Eye (tissue), 1 donor: Measurements from ENCODE around the gene SSTR5.
A peak's percentile ranks its signal among the peaks of the same experiment; 100 is the strongest.

ENCODE experiments used
- DNase-seq: peaks from one replicate; pipeline ENCODE4 v3.0.0-alpha.2; 2015

SSTR5 gene

DNA sequence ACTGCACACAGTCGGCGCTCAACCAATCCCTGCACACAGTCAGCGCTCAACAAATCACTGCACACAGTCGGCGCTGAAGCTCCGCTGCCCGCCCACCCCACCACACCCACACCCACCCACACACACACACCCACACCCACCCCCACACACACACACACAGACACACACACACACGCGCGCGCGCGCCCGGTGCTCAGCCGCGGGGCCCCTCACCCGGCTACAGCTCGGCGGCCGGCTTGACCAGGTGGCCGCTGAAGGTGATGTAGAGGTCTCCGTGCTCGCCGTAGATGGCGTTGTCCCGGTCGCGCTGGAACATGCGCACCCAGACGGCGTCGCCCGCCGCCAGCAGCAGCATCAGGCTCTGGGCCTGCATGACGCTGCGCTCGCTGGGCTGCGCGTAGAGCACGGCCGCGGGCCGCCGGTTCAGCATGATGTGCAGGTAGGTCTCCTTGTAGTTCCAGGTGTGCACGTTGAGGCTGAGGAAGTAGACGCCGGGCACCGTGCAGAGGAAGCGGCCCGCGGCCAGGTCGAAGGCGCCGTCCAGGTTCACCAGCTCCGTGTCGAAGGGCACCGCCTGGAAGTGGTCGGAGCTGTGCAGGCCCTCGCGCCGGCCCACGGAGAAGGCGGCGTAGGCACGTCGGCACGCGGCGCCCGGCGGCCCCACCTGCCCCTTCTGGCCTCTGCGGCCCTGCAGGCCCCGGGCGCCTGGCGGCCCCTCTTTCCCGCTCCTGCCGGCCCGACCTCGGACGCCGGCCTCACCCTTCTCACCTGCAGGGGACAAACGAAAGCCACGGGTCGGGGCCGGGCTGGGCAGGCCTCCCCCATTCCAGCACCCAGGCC is 21.0 kb downstream of the SSTR5 start:
- peak; percentile 57 for DNase-seq

DNA sequence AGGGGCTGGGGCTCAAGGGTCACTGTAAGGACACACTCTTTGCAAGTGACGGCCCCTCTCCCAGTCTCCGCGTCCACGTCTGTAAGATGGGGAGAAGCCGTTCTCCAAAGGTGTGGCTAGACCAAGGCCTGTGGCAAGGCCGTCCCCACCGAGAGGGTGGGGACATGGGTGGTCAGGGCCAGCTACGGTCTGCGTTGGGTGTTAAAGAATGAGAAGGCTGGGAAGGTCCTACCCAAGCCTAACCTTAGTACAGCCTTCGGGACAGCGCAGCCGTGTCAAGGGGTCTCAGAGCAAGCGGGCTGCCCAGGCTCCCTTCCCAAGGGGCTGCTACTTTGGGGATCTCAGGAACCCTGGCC is 21.6 kb downstream of the SSTR5 start:
- no peak for DNase-seq

DNA sequence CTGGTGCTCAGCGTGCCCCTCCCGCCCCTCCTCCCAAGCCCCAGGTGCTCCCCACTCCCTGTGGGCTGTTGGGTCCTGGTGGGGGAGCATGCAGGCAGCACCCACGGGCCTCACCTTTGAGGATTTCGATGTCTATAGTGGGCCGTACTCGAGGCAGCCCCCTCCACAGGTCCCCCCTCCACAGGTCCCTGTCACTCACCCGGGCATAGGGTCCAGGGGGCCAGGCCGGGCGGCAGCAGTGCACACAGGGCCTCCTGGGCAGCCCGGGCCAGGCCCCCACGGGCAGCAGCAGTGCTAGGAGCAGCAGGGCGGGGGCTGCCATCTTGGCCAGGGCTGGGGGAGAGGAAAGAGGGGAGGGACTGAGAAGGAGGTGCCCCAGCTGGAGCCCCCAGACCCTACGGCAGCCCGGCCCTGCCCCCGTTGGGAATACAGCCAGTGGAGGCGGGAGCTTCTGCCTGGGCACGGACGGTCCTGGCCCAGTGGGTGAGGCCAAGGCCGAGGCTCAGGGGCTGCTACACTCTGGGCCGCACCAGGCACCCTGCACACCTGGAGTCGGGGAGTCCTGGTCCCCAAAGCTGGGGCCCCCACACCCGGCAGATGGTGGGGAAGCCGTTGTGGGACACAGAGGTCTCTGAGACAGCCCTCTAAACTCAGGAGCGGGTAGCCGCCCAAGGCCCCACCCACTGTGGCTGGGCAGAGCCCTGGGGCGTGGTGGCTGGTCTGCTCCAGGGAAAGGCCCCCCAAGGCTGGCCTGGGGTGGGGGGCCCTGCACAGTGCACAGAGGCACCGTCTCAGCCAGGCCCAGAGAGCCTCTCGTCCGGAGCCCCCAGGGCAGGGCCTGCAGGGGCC is 22.3 kb downstream of the SSTR5 start:
- DNase-seq: no peak

DNA sequence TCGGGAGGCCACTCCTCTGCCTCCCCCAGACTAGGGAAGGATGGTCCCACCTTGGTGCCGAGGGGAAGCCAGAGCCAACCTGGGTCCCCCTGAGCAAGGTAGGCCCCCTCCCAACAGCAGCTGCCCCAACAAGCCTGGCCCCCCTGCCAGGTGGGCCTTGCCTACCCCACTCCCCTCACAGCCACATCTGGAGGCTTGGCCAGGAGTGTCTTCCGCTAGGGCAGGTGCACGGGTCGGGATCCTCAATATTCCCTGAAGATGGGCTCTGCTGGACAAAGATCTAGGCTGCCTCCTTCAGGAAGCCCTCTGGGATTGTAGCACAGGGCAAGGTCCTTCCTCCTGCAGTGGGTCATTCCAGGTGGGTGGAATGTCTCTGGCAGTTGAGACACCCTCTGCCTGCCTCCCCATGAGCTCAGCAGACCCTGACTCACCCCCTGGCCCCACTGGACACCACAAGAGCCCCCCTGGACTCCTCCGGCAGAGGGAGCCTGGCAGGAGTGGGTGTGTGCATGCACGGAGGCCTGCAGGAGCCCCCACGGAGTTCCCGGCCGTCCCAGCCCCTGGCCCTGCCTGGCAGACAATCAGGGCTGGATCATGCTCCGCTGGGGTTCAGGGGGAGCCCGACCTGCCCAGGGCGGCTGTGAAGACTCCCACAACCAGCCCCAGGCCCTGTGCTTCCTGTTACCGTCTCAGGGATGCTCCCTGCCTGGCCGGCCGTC is 23.1 kb downstream of the SSTR5 start:
- DNase-seq: no peak

DNA sequence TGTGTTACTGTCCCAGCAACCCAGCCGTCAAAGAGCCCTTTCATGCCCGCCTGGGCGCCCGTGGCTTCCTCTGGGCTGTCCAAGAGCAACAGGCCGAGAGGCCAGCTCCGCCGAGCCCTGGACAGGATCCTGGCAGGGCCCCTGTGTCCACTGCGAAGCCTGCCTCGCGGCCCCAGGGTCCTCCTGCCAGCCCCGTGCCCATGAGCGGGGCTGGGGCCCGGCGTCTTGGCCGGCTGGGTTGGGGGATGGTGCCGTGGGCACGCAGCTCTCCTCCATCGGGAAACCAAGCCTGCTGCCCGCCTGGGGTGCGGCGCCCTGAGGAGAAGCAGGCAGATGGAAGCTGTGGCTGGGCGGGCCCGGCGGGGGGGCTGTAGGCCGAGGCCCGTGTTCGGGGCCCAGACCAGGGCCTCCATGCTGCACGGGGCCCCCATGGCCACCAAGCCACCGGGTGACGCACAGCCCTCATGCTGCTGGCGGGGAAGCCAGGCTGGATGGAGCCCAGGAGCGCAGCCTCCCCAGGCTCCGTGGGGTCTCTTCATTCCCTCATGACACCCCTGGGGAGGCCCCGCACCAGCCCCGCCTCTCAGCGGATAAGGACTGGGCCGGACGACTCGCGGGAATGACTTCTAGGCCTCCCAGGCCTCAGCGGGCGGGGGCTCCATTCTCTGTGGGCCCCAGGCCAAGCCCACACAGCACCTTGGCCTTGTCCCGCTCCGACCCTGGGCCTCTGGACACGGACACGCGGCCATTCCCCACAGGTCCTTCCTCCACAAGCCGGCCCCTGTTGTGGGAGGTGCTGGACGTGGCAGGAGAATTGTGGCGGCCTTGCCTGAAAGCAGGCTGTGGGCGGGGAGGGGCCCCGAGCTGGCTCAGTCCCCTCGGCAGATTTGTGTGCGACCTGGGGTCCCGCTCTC is 23.9 kb downstream of the SSTR5 start, which contains the start of gene C1QTNF8:
Gene C1QTNF8 (minus strand): TSS at position 76 of the 914 bp plus-strand sequence. CDS start 1,322 bp downstream, outside the sequence.
- DNase-seq: no peak

DNA sequence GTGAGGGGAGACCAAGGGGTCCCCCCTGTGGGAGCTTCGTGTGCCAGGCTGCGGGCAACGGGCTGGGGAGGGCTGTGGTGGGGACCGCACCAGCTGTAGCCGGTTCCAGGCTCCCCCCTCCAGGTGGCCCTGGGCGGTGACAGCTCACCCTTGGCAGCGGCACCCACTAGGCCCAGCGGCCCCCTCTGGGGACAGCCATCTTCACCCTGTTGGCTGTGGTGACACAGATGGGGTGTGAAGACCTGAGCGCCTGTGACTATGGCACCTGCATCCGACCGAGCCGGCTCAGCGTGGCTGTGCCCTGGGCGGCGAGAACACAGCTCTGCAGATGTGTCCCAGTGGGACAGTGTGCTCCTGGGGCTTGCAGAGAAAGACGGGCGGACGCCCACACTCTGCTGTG is 24.6 kb downstream of the SSTR5 start:
- no peak for DNase-seq

DNA sequence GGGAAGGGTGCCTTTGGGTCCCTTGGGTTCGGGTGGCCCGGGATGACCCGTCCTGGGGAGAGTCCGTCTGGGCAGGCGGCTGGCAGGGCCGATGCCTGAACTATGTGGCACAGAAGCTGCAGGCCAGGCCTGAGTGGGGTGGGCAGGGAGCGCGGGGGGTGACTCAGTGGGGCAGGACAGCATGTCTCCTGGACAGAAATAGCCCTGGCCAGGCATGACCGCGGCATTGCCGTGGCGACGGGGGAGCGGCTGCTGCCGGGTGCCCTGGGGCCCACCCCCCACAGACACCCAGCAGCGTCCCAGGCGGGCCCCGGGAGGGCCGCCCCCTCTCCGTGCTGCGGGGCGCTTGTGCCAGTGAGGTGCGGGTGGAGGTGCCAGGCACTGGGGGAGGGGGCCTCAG is 25.3 kb downstream of the SSTR5 start:
- no peak for DNase-seq

DNA sequence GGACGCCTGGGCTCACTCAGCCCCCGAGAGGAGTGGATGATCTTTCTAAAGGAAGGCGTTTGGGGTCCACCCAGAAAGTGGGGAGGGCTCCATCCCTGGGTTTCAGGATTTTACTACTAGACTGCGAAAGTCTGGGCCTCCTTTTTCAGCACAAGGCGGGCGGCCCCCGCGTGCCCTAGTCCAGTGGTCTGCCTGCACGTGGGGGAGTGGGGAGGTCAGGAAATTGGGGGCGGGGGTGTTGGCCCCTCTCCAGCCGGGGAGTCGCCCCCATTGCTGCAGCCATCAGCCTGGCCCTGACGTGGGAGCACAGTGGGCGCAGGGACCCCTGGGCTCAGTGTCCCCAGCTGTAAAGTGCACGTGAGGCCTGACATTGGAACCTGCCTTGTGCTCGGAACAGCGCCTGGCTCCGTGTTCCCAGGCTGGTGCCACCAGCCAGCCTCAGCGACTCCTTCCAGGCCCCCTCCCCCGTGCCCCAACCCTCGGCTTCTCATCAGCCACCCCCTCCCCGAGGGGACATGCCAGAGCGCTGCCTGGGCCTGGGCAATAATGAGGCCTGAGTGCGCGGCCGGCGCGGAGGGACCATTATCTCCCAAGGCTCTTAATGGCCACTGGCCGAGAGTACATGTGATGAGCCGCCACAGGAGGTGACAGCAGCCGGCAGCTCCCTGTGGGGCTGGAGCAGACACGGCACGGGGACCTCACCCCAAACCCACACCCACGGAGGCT is 25.9 kb downstream of the SSTR5 start:
- peak; percentile 86 for DNase-seq

DNA sequence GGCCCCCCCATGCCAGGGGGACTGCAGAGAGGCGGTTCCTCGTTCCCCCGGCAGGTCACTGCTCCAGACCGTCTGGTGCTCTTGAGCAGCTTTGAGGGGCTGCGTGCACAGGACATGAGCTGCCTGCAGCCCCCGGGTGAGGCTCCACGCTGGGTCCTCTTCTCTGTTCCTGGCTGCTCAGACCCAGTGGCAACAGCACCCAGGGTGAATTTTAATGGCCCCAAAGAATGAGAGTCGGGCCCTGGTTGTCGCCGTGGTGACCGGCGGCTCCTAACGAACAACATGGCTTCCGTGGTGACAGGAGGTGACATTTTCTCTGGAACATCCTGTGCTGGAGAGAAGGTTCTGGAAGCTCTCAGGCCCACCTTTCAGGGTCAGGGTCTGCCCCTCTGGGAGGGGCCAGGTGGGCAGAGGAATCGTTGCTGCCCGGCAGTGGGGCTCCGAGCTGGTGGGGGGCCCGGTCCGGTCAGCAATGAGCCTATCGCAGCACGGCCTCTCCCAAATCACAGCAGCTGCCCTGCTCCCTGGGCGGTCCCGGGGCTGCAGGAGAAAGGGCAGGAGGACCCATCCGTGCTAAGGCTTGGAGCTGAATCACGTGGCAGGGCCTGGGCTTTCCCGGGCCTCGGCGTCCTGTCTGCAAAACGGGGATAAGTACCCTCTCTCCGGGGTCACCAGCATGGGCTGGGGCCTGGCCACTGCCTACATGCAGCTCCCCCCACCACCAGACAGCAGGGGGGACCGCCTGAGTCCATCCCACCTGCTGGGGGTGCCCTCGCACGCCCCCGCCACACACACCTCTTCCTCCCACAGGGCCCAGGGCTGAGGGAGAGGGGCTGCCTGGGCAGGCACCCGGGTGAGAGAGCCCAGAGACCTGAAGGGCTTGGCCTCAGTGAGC is 26.9 kb downstream of the SSTR5 start:
- DNase-seq: no peak

DNA sequence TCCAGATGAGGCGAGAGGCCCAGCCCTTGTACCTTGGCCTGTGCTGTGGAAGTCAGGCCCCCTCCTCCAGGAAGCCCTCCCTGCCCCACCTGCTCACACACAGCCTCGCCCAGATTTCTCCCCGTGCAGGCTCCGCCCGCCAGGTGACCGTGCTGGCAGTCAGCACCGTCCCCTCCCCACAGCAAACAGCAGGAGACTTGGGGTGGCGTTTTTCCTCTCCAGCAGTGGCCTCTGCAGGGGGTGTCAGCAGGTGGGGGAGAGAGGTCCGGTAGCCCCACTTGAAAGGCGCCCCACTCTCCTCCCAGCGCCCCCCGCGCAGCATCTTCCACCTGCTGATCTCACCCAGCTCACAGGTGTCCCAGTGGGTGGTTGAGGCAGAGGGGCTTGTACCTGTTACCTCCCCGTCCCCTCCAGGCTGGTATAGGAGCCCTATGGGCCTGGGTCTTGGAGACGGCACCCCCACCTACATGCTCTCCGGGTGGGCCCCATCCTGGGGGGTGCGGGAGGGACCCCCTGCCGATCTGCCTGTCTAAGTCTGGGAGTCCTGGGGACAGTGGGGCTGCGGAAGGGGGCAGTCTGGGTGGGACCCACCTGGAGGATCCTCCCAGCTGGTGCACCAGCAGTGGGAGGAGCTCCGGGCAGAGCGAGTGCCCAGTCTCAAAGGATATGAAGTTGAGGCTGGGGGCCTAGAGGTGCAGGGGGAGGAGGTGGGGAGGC is 27.7 kb downstream of the SSTR5 start:
- DNase-seq: no peak

DNA sequence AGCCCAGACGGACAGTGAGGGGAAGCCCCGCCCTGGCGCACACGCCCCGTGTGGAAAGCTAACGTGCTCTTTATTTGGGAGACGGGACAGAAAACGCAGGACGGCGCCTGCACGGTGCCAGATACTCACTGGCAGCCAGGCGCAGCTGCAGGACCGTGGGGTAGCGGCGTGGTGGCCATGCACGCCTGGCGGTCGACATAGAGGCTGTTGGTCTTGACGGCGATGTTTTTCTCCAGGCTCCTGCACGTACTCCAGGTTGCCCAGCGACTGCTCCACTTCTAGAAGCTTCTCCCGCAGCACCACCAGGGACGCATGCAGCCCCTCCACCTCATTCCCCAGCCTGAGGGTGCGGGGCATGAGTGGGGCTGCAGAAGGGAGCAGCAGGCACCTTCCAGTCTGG is 28.6 kb downstream of the SSTR5 start:
- no peak for DNase-seq

DNA sequence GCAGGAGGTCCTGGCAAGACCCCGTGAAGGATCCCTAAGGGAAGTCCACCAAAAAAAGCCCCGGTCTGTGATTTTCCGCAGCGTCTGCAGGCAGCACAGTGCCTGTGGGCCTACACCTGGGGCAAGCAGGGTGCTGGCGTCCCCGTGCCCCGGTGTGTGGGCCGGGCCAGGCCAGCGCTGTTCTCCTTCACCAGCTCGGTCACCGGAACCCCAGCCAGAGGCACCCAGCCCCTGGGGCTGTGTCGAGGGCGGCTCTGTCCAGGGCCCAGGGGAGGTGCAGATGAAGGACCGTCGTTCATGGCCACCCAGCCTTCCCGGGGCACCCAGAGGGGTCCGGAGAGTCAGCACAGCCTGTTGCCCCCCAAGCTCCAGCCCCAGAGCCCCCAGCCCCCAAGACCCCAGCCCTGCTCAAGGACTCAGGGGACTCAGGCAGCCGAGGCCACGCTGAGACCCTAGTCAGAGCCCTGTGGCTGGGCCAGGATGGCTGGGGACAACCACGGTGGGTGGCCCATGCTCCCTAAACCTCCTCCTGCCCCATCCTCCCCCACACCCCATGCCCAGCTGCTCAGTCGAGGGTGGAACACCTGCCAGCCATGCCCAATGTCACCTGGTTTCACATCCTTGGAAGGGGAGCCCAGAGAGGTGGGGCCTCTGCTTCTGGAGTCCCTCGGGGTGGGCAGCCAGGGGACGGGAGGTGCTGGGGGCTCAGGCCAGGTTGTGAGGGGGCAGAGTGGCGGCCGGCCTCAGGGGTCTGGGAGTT is 29.2 kb downstream of the SSTR5 start:
- DNase-seq: no peak

DNA sequence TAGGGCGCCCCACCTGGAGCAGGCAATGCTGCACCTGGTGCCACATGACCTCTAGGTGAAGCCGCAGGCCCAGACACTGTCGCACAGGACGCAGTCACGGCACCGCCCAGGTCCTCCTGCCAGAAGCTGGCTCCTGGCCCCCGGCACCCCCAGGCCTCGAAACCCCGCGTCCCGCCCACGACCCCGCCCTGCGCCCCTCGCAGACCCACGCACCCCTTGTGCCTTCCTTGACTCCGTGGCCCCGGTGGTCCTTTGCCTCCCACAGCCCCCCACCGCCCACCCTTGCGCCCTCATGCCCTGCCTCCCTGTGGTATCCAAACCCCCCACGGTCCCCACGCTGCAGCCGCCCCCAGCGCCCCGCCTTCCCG is 29.8 kb downstream of the SSTR5 start:
- DNase-seq: no peak

DNA sequence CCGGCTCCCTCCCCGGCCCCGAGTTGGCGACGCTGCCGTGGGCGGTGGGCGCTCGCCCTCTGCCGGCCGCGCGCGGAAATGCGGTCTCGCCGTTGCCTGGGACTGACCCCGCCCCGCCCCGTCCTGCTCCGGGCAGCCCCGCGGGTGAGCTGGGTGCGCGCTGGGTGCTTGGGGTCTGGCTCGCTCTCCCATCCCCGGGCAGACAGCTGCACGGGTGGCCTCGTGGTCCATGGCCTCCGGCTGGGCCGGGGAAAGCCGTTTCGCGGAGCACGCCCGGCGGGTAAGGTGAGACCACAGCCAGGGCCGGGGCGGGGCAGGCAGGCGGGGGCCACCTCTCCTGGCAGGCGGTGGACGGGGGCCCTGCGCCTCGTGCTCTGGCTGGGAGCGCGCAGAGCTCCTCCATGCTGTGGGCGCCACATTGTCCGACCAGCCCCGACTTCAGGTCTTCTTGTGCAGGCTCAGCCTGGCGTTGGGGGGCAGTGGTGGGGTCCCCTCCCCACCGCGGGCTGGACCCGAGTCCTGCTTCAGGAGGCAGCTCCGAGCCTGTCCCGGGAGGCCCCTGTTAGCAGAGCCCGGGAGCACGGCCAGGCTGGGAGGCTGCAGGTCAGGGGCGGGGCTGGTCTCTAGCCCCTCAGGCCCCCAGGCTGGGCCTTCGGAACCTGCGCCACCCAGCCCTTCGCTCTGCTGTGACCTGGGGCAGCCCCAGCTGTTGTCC is 30.5 kb downstream of the SSTR5 start:
- DNase-seq: peak; percentile 75

DNA sequence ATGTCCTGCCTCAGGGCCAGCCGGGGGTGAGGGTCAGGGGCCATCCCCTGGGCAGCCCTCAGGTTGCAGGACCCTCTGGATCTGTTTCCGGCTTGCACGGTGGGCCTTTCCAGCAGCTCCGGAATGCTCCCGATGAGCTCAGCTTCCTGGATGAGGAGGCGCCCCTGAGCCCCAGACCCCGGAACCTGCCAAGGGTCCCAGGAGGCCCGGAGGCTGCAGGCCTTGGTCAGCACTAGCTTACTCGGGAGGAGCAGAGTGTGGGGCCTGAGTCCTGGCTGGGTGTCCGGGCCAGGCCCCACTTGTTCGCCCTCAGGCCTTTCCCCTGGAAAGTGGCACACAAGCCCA is 31.1 kb downstream of the SSTR5 start:
- DNase-seq: no peak

DNA sequence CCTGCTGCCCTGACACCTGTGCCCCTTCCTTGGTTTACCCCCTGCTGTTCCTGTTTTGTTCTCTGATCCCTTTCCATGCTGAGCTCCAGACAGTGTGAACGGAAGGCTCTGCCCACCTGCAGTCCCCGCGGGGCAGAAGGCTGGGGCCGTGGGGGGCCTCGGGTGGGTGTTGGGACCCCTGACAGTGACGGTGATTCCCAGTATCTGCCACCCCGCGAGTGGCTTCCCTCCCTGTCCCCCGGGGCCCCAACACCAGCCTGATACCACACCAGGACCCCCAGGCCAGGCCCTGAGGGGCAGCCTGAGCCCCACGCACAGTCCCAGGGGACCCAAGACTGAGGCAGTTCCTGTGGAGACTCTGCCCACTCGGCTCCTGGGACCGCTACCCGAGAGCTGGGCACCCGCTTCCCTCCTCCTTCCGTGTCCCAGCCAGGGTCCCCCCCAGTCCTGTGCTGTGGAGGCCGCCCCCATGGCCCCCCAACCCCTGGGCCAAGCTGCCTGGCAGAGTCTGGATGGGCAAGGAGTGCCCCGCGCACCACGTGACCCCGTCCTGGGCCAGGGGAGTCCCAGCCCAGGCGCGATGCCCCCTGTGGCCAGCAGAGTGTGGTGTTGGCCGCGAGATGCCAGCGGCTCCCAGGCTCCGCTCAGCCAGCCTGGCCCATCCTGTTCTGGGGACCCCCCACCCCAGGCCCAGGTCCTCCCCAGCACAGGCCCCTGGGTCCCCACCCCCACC is 33.5 kb downstream of the SSTR5 start:
- peak; percentile 90 for DNase-seq

DNA sequence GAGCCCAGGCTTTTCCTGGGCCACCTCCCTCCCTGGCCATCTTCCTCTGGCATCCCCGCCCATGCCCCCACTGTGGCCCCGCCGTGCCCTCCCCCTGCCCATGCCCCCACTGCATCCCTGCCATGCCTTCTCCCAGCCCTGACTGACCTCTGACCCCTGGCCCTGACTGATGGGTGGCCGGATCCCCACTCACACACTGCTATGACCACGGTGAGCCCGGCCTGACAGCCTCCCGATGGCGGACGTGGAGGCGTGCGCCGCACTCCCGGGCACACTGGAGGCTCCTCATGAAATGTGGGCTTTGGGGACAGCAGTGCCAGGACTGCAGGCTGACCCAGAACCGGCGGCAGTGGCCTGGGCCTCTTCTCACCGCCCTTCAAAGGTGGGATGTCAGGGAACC is 34.1 kb downstream of the SSTR5 start:
- no peak for DNase-seq

DNA sequence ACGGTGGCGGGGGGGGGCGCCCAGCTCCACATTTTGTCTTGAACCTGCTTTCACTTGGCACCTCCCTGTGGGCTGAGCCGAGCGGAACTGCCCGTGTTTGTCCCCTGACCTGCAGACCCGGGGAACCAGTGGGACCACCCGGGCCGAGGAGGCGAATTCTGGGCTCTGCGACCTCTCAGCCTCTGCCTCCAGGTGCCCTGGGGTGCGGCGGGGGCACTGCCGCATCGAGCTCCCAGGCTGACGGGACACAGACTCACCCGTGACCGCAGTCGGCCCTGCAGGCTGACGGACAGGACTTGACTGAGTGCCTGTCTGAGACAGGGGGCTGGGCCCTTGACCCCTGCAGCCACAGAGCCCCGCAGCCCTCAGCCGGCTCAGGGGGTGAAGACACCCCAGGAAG is 34.6 kb downstream of the SSTR5 start:
- DNase-seq: no peak
